SU-DHL-6 (cell line): ENCODE measurements around the gene MEA1.

Experiments
- CTCF ChIP-seq: fragments of 200-600 bp; sonication (generic); IDR thresholded peaks from one replicate; pipeline ENCODE4 v1.5.1; 2017; ENCODE audit warnings: antibody characterized with exemption, mild to moderate bottlenecking, low read length, moderate library complexity; ENCODE audit not compliant: insufficient read depth, poor library complexity, severe bottlenecking
- EZH2phosphoT487 ChIP-seq: fragments of 200-600 bp; sonication (generic), shearing (Covaris generic); conservative IDR thresholded peaks from 2 replicates; pipeline ENCODE4 v1.6.1; 2018; ENCODE audit warnings: mild to moderate bottlenecking, antibody characterized with exemption, low read length, moderate library complexity, mixed read lengths

GRCh38 chr6:42978839-42979522 is 34.8 kb downstream of the MEA1 start, which contains the start of gene PEX6:
- TF ChIP-seq CTCF (no peak), EZH2phosphoT487 (no peak)
